Measurements from ENCODE around the gene TMEM229B. TPM values are rescaled to one million over a fixed set of nuclear protein-coding genes. Genes with fewer than 3 reads are reported as not detected.

Gene TMEM229B
- not detected in 2 replicates for total RNA-seq (2014; rRNA removed; shearing (Covaris generic))

DNA sequence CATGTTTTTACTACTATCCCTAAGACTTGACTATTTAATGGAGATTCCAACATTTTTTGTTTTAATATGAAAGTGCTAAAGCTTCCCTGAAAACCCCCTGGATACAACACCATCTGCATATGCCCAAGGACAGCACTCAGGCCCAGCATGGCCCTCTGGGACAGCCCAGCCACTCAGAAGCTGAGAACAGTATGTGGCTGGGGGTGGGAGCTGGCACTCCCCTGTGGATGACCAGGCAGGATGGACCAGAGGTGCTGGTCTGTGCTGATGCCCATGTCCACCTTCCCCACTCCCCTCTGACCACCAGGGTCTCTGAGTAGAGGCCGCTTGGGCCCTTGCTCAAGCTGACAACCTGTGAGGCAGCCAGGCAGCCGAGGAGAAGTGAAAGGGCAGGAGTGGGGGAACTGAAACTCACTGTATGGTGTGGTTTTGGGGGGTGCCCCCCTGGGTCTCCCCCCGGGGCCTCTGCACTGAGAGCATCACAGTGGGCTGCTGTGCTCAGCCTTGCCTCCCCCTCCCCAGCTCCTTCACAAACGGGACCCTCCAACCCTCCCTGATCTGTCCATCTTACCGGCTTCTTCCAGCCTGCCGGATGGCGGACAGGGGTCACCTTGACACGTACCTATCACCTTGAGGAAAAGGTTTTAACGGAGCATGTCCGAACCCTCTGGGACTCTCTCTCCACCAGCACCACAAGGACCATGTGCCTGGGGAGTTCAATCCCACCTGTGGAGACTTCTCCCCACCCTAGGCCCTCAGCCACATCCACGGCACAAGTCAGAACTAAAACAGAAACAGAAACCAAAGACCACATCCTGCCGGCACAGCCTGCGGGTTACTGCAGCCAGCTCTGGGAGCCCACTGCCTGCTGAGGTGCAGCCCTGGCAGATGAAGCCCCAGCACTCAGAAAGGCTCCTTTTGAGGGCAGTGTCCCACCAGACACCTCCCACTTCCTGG lies at the start of gene TMEM229B:
TSS of gene TMEM229B (minus strand) at position 785 of the 957 bp plus-strand sequence. CDS start 14,798 bp downstream, outside the sequence.
- Histone ChIP-seq H3K27ac (no peak within 1 kb of the TSS), H3K36me3 (no peaks in the 10 kb centered on the region), H3K27me3 (no peaks in the 10 kb centered on the region), H3K4me1 (peaks cover 3% of the 10 kb centered on the region), H3K9me3 (replicated peaks) (no peaks in the 10 kb centered on the region), H3K4me3 (no peak within 1 kb of the TSS)
- DNase-seq, result no peak

DNA sequence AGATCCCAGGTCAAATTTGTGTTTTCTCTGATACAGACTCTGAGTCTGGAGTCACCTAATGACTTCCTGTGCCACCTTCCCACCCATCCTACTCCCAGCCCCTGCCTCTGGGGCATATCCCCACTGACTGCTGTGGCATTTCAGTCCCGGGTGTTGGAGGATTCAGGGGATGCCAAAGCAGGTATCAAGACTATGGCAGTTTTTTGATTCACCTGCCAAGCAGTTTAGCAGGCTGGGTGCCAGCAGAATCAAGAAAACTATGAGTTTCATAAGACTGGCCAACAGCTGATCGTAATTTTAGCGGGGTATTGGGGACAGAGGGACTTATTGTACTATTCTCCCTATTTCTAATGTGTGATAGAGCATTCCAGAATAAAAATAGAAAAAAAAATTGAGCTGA lies 49.2 kb upstream of the TMEM229B start:
- no peaks in the 10 kb centered on the region for H3K36me3 ChIP-seq
- H3K4me3 ChIP-seq, result no peak overlapping the region
- H3K4me1 ChIP-seq, result no peaks in the 10 kb centered on the region
- H3K9me3 ChIP-seq (replicated peaks), result no peaks in the 10 kb centered on the region
- H3K27ac ChIP-seq, result no peak overlapping the region
- no peaks in the 10 kb centered on the region for H3K27me3 ChIP-seq
- DNase-seq, result no peak

DNA sequence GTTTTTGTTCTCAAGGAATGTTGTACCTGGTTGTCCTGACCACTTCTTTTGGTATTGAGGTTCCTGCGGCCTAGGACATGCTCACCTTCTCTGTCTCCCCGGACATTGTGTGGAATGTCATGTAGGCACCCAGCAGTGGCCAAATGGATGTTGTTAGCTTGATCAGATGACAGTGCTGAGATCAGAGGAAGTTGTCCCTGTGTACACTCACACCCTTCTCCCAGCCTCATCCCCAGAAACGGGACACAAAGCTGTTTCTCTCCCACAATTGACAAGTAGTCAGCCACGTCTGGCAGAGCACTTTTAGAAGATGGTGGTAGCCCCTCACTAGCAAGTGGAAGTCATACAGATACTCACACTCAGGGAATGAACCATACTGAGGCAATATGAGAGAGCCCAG lies 47.6 kb upstream of the TMEM229B start:
- Histone ChIP-seq H3K27me3 (peaks cover 7% of the 10 kb centered on the region; the same call in 1 of the 2 replicates), H3K36me3 (no peaks in the 10 kb centered on the region), H3K4me3 (no peak overlapping the region)

DNA sequence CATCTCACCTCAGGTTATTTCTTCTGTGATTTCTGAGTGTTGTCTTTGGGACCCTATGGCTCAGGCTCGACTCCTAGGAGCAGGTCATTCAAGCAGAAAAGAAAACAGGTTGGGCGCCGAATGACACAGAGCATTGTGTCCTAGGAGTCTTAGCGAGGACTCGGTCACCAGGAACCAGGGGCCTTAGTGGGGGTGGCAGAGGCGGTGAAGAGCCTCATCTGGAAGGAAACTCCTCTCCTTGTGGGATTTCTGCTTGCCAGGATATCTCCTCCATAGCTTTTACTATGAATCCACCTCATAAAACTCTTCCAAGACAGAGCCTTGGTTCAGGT lies 45.2 kb upstream of the TMEM229B start:
- no peak for DNase-seq

More for the DNA sequence above, 47.6 kb upstream of the TMEM229B start:
- no peak for DNase-seq
- Histone ChIP-seq H3K27ac (no peak overlapping the region), H3K4me1 (no peaks in the 10 kb centered on the region), H3K9me3 (replicated peaks) (no peaks in the 10 kb centered on the region)

DNA sequence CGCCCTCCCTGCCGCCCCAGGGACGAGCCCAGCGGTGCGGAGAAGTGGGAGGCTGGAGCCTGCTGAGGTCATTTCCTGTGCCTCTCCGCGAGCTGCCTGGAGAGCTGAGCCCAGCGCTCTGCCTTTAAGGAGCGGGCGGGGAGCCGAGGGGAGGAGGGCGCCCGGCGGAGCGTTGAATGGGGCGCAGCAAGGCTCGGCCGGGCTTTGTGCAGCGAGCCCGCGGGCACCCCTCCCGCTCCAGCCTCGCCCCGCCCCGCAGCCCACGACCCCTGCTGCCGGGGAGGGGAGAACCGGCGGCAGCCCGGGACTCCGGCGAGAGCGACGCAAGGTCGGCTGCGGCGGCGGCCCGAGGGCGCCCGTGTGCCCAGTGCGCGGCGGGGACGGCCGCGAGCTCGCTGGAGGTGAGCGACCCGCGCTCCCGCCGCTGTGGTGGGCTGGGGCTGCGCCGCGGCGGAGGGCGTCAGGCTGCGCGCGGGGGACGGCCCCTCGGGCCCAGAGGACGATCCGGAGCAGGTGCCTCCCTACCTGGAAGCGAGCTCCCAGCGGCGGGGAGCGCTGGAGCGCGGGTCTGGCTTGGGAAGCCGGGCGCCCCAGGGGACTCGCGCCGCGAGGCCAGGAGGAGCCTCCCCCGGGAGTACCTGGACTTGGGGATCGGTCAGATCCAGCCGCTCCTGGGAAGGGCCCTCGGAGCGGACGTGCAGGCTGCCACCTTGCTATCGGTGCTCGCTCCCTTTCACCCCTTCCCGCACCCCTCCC lies 44.7 kb upstream of the TMEM229B start, which contains the start of gene PLEKHH1:
TSS of gene PLEKHH1 (plus strand) at position 293 of the 756 bp plus-strand sequence. CDS start 8,578 bp downstream, outside the sequence.
- H3K27me3 ChIP-seq, result peaks cover 7% of the 10 kb centered on the region; the same call in 1 of the 2 replicates
- H3K36me3 ChIP-seq, result no peaks in the 10 kb centered on the region
- H3K27ac ChIP-seq, result no peak within 1 kb of the TSS
- peak within 1 kb of the TSS; percentile 70 for H3K4me3 ChIP-seq
- DNase-seq, result peak; percentile 62 to 73
- no peaks in the 10 kb centered on the region for H3K4me1 ChIP-seq
- H3K9me3 ChIP-seq (replicated peaks), result no peaks in the 10 kb centered on the region

More for the DNA sequence above, 45.2 kb upstream of the TMEM229B start:
- Histone ChIP-seq H3K4me3 (peak overlapping the region; percentile 70), H3K36me3 (no peaks in the 10 kb centered on the region), H3K27ac (no peak overlapping the region), H3K9me3 (replicated peaks) (no peaks in the 10 kb centered on the region), H3K4me1 (no peaks in the 10 kb centered on the region), H3K27me3 (peaks cover 7% of the 10 kb centered on the region; the same call in 1 of the 2 replicates)

DNA sequence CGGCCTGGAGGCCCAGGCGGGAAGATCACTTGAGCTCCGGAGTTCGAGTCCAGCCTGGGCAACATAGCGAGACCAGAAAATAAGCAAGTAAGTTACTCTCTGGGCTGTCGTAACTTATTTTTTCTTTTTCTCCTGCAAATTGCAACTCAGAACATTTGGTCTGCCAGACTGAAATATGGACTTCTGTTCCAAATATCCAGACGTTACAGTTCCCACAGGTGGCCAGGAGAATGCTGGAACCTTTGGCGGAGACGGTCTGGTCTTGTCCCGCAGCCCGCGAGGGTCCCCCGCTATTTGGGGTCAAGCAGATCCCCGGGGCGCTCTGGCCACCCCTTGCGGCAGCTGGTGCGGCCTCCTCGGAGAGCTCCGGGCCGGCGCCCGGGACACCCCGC lies 44.1 kb upstream of the TMEM229B start:
- no peaks in the 10 kb centered on the region for H3K4me1 ChIP-seq
- H3K27ac ChIP-seq, result no peak overlapping the region
- no peaks in the 10 kb centered on the region for H3K9me3 ChIP-seq (replicated peaks)
- H3K27me3 ChIP-seq, result peaks cover 7% of the 10 kb centered on the region; the same call in 1 of the 2 replicates
- DNase-seq, result no peak
- no peaks in the 10 kb centered on the region for H3K36me3 ChIP-seq
- H3K4me3 ChIP-seq, result peak overlapping the region; percentile 70

DNA sequence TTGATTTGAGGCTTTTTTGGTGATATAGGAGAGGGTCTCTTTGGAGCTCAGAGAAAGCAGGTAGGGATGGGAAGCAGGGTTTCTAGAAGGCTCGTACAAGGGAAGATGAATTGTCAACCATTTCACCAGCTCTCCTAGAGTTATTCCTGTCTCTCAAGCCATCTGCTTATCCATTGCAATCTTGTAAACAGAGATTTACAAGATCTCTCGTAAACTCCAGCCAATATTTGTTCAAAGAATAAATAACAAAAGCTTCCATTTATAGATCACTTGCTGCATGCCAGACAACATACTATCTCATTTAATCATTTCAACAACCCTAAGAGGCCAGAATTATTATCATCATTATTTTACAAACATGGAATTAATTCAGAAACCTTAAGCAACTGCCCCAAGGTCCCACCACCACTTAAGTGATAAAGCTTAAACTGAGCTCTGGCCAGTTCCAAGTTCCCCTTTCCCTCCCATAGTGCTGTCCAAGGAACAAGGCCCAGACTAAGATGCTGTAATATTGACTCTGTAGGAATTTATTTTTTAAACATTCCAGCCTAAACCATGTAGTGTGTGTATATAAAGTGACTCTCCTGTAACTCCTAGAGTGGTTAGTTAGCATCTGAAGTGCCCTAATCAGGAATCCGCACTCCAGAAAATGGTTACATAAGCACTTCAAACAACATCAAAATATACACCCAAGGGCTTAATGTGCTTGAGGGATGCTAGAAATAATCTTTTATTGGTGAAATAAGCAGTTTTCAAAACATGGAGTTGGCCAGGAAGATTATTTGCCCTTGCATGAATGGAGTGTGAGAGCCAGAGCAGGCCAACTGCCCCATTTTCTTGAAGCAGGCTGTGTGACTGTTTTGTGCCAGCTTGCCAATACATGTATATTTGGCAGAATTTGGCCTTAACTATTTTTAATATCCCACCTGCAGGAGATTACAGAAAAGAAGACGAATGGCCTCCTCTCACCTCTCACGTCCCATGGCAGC lies 41.7 kb upstream of the TMEM229B start:
- Histone ChIP-seq H3K4me1 (no peaks in the 10 kb centered on the region), H3K27me3 (peaks cover 7% of the 10 kb centered on the region; the same call in 1 of the 2 replicates), H3K4me3 (no peak overlapping the region), H3K9me3 (replicated peaks) (no peaks in the 10 kb centered on the region), H3K27ac (no peak overlapping the region), H3K36me3 (no peaks in the 10 kb centered on the region)
- DNase-seq, result no peak

DNA sequence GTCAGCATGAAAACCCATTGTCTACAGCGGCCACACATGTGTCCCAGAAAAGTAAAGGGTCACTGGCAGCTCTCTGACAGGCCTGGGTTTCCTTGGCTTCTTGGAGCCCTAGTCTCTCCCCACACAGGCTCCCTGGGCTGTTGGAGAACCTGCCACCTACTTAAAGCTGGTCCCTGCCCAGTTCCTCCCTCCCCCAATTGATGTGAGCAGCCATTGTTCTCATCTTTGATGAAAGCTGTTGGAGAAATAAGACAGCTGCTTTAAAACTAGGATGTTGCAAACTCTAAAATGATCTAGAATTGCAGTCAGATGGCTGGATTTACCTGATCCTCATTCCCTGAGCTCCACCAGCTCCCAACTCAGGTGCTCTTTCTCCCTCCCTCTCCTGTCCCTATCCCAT lies 39.8 kb upstream of the TMEM229B start:
- H3K4me1 ChIP-seq, result no peaks in the 10 kb centered on the region
- H3K27ac ChIP-seq, result no peak overlapping the region
- peak in 1 of 2 experiments; percentile 15 for DNase-seq
- no peak overlapping the region for H3K4me3 ChIP-seq
- H3K36me3 ChIP-seq, result no peaks in the 10 kb centered on the region
- H3K27me3 ChIP-seq, result peaks cover 7% of the 10 kb centered on the region; the same call in 1 of the 2 replicates
- no peaks in the 10 kb centered on the region for H3K9me3 ChIP-seq (replicated peaks)

DNA sequence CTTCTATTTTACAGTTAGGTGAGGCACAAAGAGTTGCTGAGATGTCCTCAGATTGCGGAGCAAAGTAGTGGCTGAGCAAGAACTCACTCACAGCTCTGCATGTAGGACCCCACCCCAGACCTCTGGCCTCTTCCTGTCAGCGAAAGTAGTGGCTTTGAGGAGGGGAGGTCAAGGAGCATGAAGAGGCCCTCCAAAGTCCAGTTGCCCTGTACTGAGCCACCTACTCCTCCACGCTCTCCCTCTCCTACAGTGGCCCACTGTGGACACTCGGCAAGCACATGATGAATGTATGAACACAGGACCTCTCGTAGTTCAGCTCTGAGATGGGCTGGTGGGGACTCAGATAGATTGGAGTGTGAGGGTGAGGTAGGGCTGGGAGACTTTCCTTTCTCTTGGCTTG lies 39.2 kb upstream of the TMEM229B start:
- H3K27me3 ChIP-seq, result peaks cover 7% of the 10 kb centered on the region; the same call in 1 of the 2 replicates
- no peak overlapping the region for H3K4me3 ChIP-seq
- H3K36me3 ChIP-seq, result no peaks in the 10 kb centered on the region
- no peak for DNase-seq
- no peak overlapping the region for H3K27ac ChIP-seq
- no peaks in the 10 kb centered on the region for H3K9me3 ChIP-seq (replicated peaks)
- no peaks in the 10 kb centered on the region for H3K4me1 ChIP-seq

DNA sequence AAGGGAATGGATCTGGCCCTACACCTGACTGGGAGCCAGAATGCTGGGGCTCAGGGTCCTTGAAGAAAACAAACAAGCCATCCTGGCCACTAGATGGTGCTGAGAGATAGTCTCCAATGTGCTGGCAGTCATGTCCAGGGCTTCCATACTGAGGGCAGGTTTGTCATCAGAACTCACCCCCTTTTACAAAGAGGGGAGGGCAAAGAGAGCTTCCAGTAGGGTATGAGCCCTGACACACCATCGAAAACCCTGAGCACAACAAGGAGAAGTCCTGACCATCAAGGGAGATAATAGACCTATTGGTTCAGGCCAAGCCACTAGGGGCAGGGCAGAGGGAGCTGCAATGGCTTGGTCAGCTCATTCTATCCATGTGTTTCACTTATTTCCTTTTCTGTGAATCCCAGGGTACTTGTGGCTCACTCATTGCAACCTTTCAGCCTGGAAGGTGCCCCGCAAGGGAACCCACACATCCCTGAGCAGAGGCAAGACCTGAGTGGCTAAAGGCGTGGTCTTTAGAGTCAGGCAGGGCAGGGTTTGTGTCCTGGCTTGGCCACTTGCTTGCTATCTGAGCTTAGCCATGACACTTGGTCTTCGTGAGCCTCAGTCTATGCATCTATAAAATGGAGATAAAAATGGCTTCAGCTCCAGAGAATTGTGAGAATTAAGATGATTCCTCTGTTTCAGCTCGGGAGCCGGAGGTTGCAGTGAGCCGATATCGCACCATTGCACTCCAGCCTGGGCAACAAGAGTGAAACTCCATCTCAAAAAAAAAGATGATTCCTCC lies 38.3 kb upstream of the TMEM229B start:
- Histone ChIP-seq H3K4me1 (no peaks in the 10 kb centered on the region), H3K4me3 (no peak overlapping the region), H3K27me3 (no peaks in the 10 kb centered on the region), H3K9me3 (replicated peaks) (no peaks in the 10 kb centered on the region), H3K27ac (no peak overlapping the region), H3K36me3 (no peaks in the 10 kb centered on the region)
- peak; percentile 39 to 71 for DNase-seq

DNA sequence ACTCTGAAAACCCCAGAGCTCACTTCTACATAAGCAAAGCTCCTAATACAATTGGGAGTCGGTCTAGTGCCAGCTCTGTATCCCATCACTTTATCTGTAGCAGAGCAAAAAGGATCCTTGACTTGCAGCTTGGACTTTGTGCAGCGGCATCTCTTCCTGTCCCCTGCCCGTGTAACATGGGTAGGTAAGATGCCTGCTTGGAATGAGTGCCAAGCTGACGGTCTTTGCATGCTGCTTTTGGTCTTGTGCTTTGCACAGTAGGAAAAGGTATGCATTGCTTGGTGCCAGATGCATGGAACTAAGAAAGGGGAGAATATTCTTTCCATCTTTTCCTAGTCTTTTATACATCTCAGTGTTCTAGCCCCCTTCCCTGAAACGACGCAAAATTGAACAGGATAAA lies 37.7 kb upstream of the TMEM229B start:
- Histone ChIP-seq H3K27me3 (no peaks in the 10 kb centered on the region), H3K4me3 (no peak overlapping the region)

DNA sequence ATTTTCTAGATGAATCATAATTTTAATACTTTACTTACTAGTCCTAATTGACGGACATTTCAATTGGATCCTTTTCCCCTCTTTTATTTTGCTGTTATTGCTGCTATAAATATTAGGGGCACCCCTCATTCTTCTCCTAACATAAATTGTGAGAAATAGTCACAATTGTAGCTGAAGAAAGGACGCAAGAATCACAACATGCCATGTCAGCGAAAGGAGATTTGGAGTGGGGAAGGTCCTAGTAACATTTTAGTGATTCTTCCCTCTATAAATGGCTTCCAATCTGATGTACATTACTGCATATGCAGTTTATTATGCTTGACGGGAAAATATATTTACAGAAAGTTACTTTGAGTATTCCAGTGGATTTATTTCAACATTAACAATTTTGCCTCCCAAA lies 36.9 kb upstream of the TMEM229B start:
- no peaks in the 10 kb centered on the region for H3K9me3 ChIP-seq (replicated peaks)
- H3K4me1 ChIP-seq, result no peaks in the 10 kb centered on the region
- no peak overlapping the region for H3K4me3 ChIP-seq
- H3K36me3 ChIP-seq, result no peaks in the 10 kb centered on the region
- DNase-seq, result no peak
- no peak overlapping the region for H3K27ac ChIP-seq
- no peaks in the 10 kb centered on the region for H3K27me3 ChIP-seq

More for the DNA sequence above, 37.7 kb upstream of the TMEM229B start:
- H3K9me3 ChIP-seq (replicated peaks), result no peaks in the 10 kb centered on the region
- no peak for DNase-seq
- no peaks in the 10 kb centered on the region for H3K4me1 ChIP-seq
- H3K27ac ChIP-seq, result no peak overlapping the region
- no peaks in the 10 kb centered on the region for H3K36me3 ChIP-seq

DNA sequence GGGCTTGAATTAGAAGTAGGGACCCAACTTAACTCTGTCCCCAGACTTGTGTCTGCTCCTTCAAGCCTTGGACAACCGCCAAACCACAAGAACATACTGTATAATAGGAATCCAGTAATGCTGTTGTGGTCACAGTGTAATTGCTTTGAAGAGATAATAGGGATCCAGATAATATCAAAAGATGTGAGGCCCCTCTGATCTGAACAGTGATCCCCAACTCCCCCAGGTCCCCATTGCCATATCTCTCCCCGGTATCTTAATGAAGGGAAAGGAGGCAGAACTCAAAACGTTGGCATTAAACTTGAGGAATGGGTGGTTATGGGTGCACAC lies 36.1 kb upstream of the TMEM229B start:
- Histone ChIP-seq H3K36me3 (no peaks in the 10 kb centered on the region), H3K27me3 (no peaks in the 10 kb centered on the region), H3K9me3 (replicated peaks) (no peaks in the 10 kb centered on the region), H3K4me1 (no peaks in the 10 kb centered on the region), H3K27ac (no peak overlapping the region), H3K4me3 (no peak overlapping the region)
- peak; percentile 37 to 47 for DNase-seq

Measured in SJCRH30 (cell line).